ENCODE data around the gene CTSF. TPM values are rescaled to one million over a fixed set of nuclear protein-coding genes. Genes with fewer than 3 reads are reported as not detected.

Gene CTSF
- total RNA-seq = 10 to 100 TPM; 28.1 to 31.7 TPM
- polyA plus RNA-seq = 10 to 100 TPM; 13.3 to 18.5 TPM

GRCh38 chr11:66568124-66568916 lies at the start of gene CTSF:
Gene CTSF (minus strand): TSS chr11:66568606. CDS start chr11:66568486, 120 bp downstream.
- no peaks in the 10 kb centered on the region for H3K9me3 ChIP-seq (ENCODE audit: control insufficient read depth in 1 of 2, low read length in 2 of 2)
- Mint-ChIP-seq H3K4me1 (peaks cover 2 to 13% (median 6%) of the 10 kb centered on the region in 4 donors), H3K4me3 (peak within 1 kb of the TSS; percentile 73 to 87 (median 82)), H3K36me3 (no peaks in the 10 kb centered on the region), H3K27ac (peak within 1 kb of the TSS in 4 of 7 donors; percentile 48 to 85 (median 68)), H3K9me3 (no peaks in the 10 kb centered on the region), H3K27me3 (peaks cover 0 to 6% of the 10 kb centered on the region in 2 donors)
- H3K36me3 ChIP-seq (ENCODE audit: insufficient read depth, low read length) = no peaks in the 10 kb centered on the region
- H3K27ac ChIP-seq (ENCODE audit: low read depth, low read length) = peak within 1 kb of the TSS; percentile 25
- ChIA-PET CTCF (ENCODE audit: partially characterized antibody) (interaction anchor here (0.9 to 3.6 kb wide), 11 partner anchors 10 to 266 kb away, joined by 3 to 29 read pairs (median 4); partner anchors contain the start of gene RBM4B), POLR2A (ENCODE audit: partially characterized antibody) (interaction anchor here (0.8 to 2.7 kb wide), 14 partner anchors 8 to 274 kb away, joined by 3 to 41 read pairs (median 4); partner anchors contain the start of genes ACTN3, BBS1, DPP3 and RBM14)
- H3K27me3 ChIP-seq (ENCODE audit: insufficient read depth, low read length) = no peaks in the 10 kb centered on the region
- peak within 1 kb of the TSS in 1 of 2 donors; percentile 50 for H3K4me3 ChIP-seq (ENCODE audit: low read length in 2 of 2)
- intact Hi-C loops (cut with micrococcal nuclease) = no loop called here
- DNase-seq = peak; percentile 49 to 72 (median 56)
- H3K4me1 ChIP-seq (ENCODE audit: insufficient read depth, low read length) = peaks cover 7% of the 10 kb centered on the region

- Histone ChIP-seq H3K4me3 (ENCODE audit: low read length in 2 of 2) (peak overlapping the region; percentile 17 to 99), H3K27me3 (ENCODE audit: insufficient read depth, low read length) (no peaks in the 10 kb centered on the region), H3K4me1 (ENCODE audit: insufficient read depth, low read length) (peaks cover 48% of the 10 kb centered on the region), H3K27ac (ENCODE audit: low read depth, low read length) (peak overlapping the region; percentile 97), H3K36me3 (ENCODE audit: insufficient read depth, low read length) (no peaks in the 10 kb centered on the region), H3K9me3 (ENCODE audit: control insufficient read depth in 1 of 2, low read length in 2 of 2) (no peaks in the 10 kb centered on the region)
- POLR2A ChIA-PET (ENCODE audit: partially characterized antibody) = interaction anchor here (0.6 to 17.7 kb wide), 35 partner anchors 8 to 755 kb away, joined by 3 to 442 read pairs (median 6); partner anchors contain the start of genes ACTN3, B4GAT1, CCDC87 and CCS
- peaks cover 0 to 8% (median 0%) of the 10 kb centered on the region in 8 donors for H3K9me3 Mint-ChIP-seq
- peaks cover 32 to 70% (median 46%) of the 10 kb centered on the region in 4 donors for H3K4me1 Mint-ChIP-seq
- intact Hi-C loops (cut with micrococcal nuclease) = loop anchor here (5.0 kb wide), 2 partner anchors 125 to 150 kb away; partner anchors contain the start of gene PELI3
- peaks cover 13 to 42% of the 10 kb centered on the region in 2 donors for H3K36me3 Mint-ChIP-seq
- CTCF ChIA-PET (ENCODE audit: partially characterized antibody) = interaction anchor here (0.9 to 2.6 kb wide), 9 partner anchors 20 to 757 kb away, joined by 3 to 19 read pairs (median 3); partner anchors contain the start of genes CCDC87, CCS, MRPL11 and MUS81
- no peaks in the 10 kb centered on the region for H3K27me3 Mint-ChIP-seq
- peak in 4 of 5 donors; percentile 31 to 69 (median 43) for DNase-seq
- peak overlapping the region; percentile 98 to 100 (median 99) for H3K27ac Mint-ChIP-seq
- H3K4me3 Mint-ChIP-seq = peak overlapping the region; percentile 96 to 100 (median 98)
These were observed 48.9 kb upstream of the CTSF start for GRCh38 chr11:66617155-66617834.

- H3K27ac ChIP-seq (ENCODE audit: low read depth, low read length) = peak within 1 kb of the TSS; percentile 97
- peak within 1 kb of the TSS; percentile 98 to 100 (median 99) for H3K27ac Mint-ChIP-seq
- H3K9me3 ChIP-seq (ENCODE audit: control insufficient read depth in 1 of 2, low read length in 2 of 2) = no peaks in the 10 kb centered on the region
- no peaks in the 10 kb centered on the region for H3K36me3 ChIP-seq (ENCODE audit: insufficient read depth, low read length)
- H3K9me3 Mint-ChIP-seq = peaks cover 0 to 8% (median 0%) of the 10 kb centered on the region in 8 donors
- H3K27me3 ChIP-seq (ENCODE audit: insufficient read depth, low read length) = no peaks in the 10 kb centered on the region
- peaks cover 30 to 63% (median 40%) of the 10 kb centered on the region in 4 donors for H3K4me1 Mint-ChIP-seq
- peak within 1 kb of the TSS; percentile 70 to 99 for H3K4me3 ChIP-seq (ENCODE audit: low read length in 2 of 2)
- intact Hi-C loops (cut with micrococcal nuclease) = loop anchor here (1.0 to 5.0 kb wide), 6 partner anchors 22 to 149 kb away; partner anchors contain the start of genes CCDC87, CCS, PELI3 and RBM4
- ChIA-PET POLR2A (ENCODE audit: partially characterized antibody) (interaction anchor here (0.6 to 17.7 kb wide), 35 partner anchors 9 to 756 kb away, joined by 3 to 442 read pairs (median 6); partner anchors contain the start of genes ACTN3, CCDC87, CCS and CTSF), CTCF (ENCODE audit: partially characterized antibody) (interaction anchor here (1.2 to 2.6 kb wide), 5 partner anchors 21 to 82 kb away, joined by 3 to 19 read pairs (median 7); partner anchors contain the start of genes CCDC87, CCS, RBM4 and RBM4B)
- DNase-seq = peak; percentile 99 to 100 (median 99)
- peaks cover 13 to 36% of the 10 kb centered on the region in 2 donors for H3K36me3 Mint-ChIP-seq
- H3K27me3 Mint-ChIP-seq = no peaks in the 10 kb centered on the region
- H3K4me1 ChIP-seq (ENCODE audit: insufficient read depth, low read length) = peaks cover 40% of the 10 kb centered on the region
- peak within 1 kb of the TSS; percentile 96 to 100 (median 98) for H3K4me3 Mint-ChIP-seq
These were observed 48.2 kb upstream of the CTSF start, which contains the start of gene RBM14 for GRCh38 chr11:66616379-66617154. Gene RBM14 (plus strand): TSS chr11:66616630. CDS start chr11:66616721, 91 bp downstream.

- no peaks in the 10 kb centered on the region for H3K27me3 Mint-ChIP-seq
- CTCF ChIA-PET (ENCODE audit: partially characterized antibody) = interaction anchor here (0.8 kb wide), 1 partner anchor 24 kb away, joined by 3 read pairs; no protein-coding TSS in a partner anchor
- H3K4me1 ChIP-seq (ENCODE audit: insufficient read depth, low read length) = peaks cover 33% of the 10 kb centered on the region
These were observed 45.7 kb upstream of the CTSF start for GRCh38 chr11:66614073-66614472.

GRCh38 chr11:66612458-66612857 lies 44.1 kb upstream of the CTSF start:
- Mint-ChIP-seq H3K4me1 (peaks cover 11 to 36% (median 19%) of the 10 kb centered on the region in 4 donors), H3K27ac (no peak overlapping the region), H3K4me3 (no peak overlapping the region), H3K9me3 (peaks cover 0 to 8% (median 0%) of the 10 kb centered on the region in 8 donors), H3K36me3 (peaks cover 1 to 13% of the 10 kb centered on the region in 2 donors), H3K27me3 (no peaks in the 10 kb centered on the region)
- intact Hi-C loops (cut with micrococcal nuclease) = no loop called here
- Histone ChIP-seq H3K9me3 (ENCODE audit: control insufficient read depth in 1 of 2, low read length in 2 of 2) (no peaks in the 10 kb centered on the region), H3K36me3 (ENCODE audit: insufficient read depth, low read length) (no peaks in the 10 kb centered on the region), H3K4me1 (ENCODE audit: insufficient read depth, low read length) (peaks cover 19% of the 10 kb centered on the region), H3K27ac (ENCODE audit: low read depth, low read length) (no peak overlapping the region), H3K27me3 (ENCODE audit: insufficient read depth, low read length) (no peaks in the 10 kb centered on the region), H3K4me3 (ENCODE audit: low read length in 2 of 2) (no peak overlapping the region)
- ChIA-PET CTCF (ENCODE audit: partially characterized antibody) (no interaction called here), POLR2A (ENCODE audit: partially characterized antibody) (interaction anchor here (17.7 kb wide), 1 partner anchor 22 kb away, joined by 442 read pairs; the partner anchor contains the start of gene RBM4)
- DNase-seq = no peak

More at GRCh38 chr11:66614073-66614472, 45.7 kb upstream of the CTSF start:
- Mint-ChIP-seq H3K27ac (no peak overlapping the region), H3K4me3 (no peak overlapping the region), H3K9me3 (peaks cover 0 to 8% (median 0%) of the 10 kb centered on the region in 8 donors), H3K36me3 (peaks cover 8 to 29% of the 10 kb centered on the region in 2 donors), H3K4me1 (peaks cover 23 to 52% (median 34%) of the 10 kb centered on the region in 4 donors)
- Histone ChIP-seq H3K27ac (ENCODE audit: low read depth, low read length) (no peak overlapping the region), H3K27me3 (ENCODE audit: insufficient read depth, low read length) (no peaks in the 10 kb centered on the region), H3K4me3 (ENCODE audit: low read length in 2 of 2) (no peak overlapping the region), H3K9me3 (ENCODE audit: control insufficient read depth in 1 of 2, low read length in 2 of 2) (no peaks in the 10 kb centered on the region), H3K36me3 (ENCODE audit: insufficient read depth, low read length) (no peaks in the 10 kb centered on the region)
- POLR2A ChIA-PET (ENCODE audit: partially characterized antibody) = interaction anchor here (1.4 to 17.7 kb wide), 2 partner anchors 21 to 175 kb away, joined by 4 to 442 read pairs; partner anchors contain the start of genes MRPL11 and RBM4
- no peak for DNase-seq
- intact Hi-C loops (cut with micrococcal nuclease) = no loop called here

Data from CD4-positive, alpha-beta memory T cell (primary cell).